ENCODE results near the gene SIRPB1.

GRCh38 chr20:1622450-1622849 is 2.6 kb upstream of the SIRPB1 start:
- TF ChIP-seq PRDM15 (CRISPR knock-in tag; IDR thresholded peaks at IDR 0.05) (no peak), CDX4 (CRISPR knock-in tag; IDR thresholded peaks at IDR 0.05; ENCODE audit: borderline replicate concordance) (no peak)

Measured in WTC11 (cell line).